IMR-90 (cell line): ENCODE data around the gene C16orf82. TPM values are rescaled to one million over a fixed set of nuclear protein-coding genes. Genes with fewer than 3 reads are reported as not detected.

Experiments
- ATAC-seq: fragments of 200-7000 bp; cut with Tn5 transposase; 2 replicates; pipeline ENCODE4 v1.9.1; 2020; ENCODE audit warnings: low read depth, mild to moderate bottlenecking, moderate library complexity
- BruUV-seq: library from RNA; stranded (reverse); fragments of 400-500 nt; replicated peaks from 2 replicates; lab custom pipeline; 2021; lab: Mats Ljungman, UMichigan
- CTCF ChIA-PET: fragments of 300-600 bp; formaldehyde crosslinking; extraction: SDS; loops from one replicate; lab custom pipeline; 2021; ENCODE audit warnings: antibody characterized with exemption; lab: Yijun Ruan, JAX
- POLR2A ChIA-PET: fragments of 300-600 bp; sonication (Branson Sonifier 250); formaldehyde crosslinking; loops from one replicate; lab custom pipeline; 2022; ENCODE audit warnings: antibody characterized with exemption; ENCODE audit not compliant: unreplicated experiment; lab: Charles Lee
- DNase-seq: peaks from one replicate; pipeline ENCODE4 v3.0.0; 2013
- H2AFZ ChIP-seq: replicated peaks from 2 replicates; pipeline ENCODE3; 2013; ENCODE audit warnings: low read length, mild to moderate bottlenecking; ENCODE audit not compliant: poor library complexity
- H2AK5ac ChIP-seq: 2 replicates; pipeline ENCODE4 v1.6.1; 2013; ENCODE audit warnings: low read depth, low read length, inconsistent platforms
- H2AK9ac ChIP-seq: replicated peaks from 2 replicates; pipeline ENCODE3; 2013; ENCODE audit warnings: mild to moderate bottlenecking, low read depth, low read length, moderate library complexity; ENCODE audit not compliant: poor library complexity
- H2BK120ac ChIP-seq: 2 replicates; pipeline ENCODE4 v1.6.1; 2013; ENCODE audit warnings: low read depth, low read length, inconsistent platforms
- H2BK15ac ChIP-seq: 3 replicates; pipeline ENCODE4 v1.6.1; 2013; ENCODE audit warnings: low read depth, low read length, inconsistent platforms
- H2BK20ac ChIP-seq: 2 replicates; pipeline ENCODE4 v1.6.1; 2013; ENCODE audit warnings: low read depth, mild to moderate bottlenecking, inconsistent platforms, low read length, moderate library complexity
- H2BK5ac ChIP-seq: 2 replicates; pipeline ENCODE4 v1.6.1; 2013; ENCODE audit warnings: mild to moderate bottlenecking, low read depth, low read length, inconsistent platforms; ENCODE audit not compliant: poor library complexity, severe bottlenecking
- H3K14ac ChIP-seq: replicated peaks from 2 replicates; pipeline ENCODE4 v1.6.1; 2013; ENCODE audit warnings: low read depth, low read length, inconsistent platforms
- H3K18ac ChIP-seq: 2 replicates; pipeline ENCODE4 v1.6.1; 2013; ENCODE audit warnings: low read depth, low read length, control low read depth
- H3K23ac ChIP-seq: 2 replicates; pipeline ENCODE4 v1.6.1; 2013; ENCODE audit warnings: low read depth, low read length, inconsistent platforms
- H3K27ac ChIP-seq: 2 replicates; pipeline ENCODE4 v1.5.1; 2013; ENCODE audit warnings: mild to moderate bottlenecking, control low read depth, low read length; ENCODE audit not compliant: insufficient read depth
- H3K27me3 ChIP-seq: 2 replicates; pipeline ENCODE4 v1.6.1; 2013; ENCODE audit warnings: low read length; ENCODE audit not compliant: control insufficient read depth, insufficient read depth
- H3K36me3 ChIP-seq: 2 replicates; pipeline ENCODE4 v1.6.1; 2013; ENCODE audit warnings: low read length, mixed read lengths; ENCODE audit not compliant: control insufficient read depth, insufficient read depth
- H3K4ac ChIP-seq: 2 replicates; pipeline ENCODE4 v1.6.1; 2013; ENCODE audit warnings: low read depth, low read length, inconsistent platforms
- H3K4me1 ChIP-seq: 2 replicates; pipeline ENCODE4 v1.6.1; 2013; ENCODE audit warnings: low read length, mixed read lengths; ENCODE audit not compliant: control insufficient read depth, insufficient read depth
- H3K4me2 ChIP-seq: 2 replicates; pipeline ENCODE4 v1.6.1; 2013; ENCODE audit warnings: low read depth, mild to moderate bottlenecking, control low read depth, low read length, moderate library complexity
- H3K4me3 ChIP-seq: 2 replicates; pipeline ENCODE4 v1.5.1; 2013; ENCODE audit warnings: low read depth, mild to moderate bottlenecking, control low read depth, low read length, moderate library complexity; ENCODE audit not compliant: insufficient read depth
- H3K56ac ChIP-seq: 2 replicates; pipeline ENCODE4 v1.6.1; 2013; ENCODE audit warnings: low read length, inconsistent platforms; ENCODE audit not compliant: insufficient read depth; ENCODE audit errors: extremely low read depth
- H3K79me1 ChIP-seq, 2 experiments: 2 replicates each; pipeline ENCODE4 v1.6.1; 2013; ENCODE audit warnings: low read length in 2 of 2, inconsistent platforms in 1 of 2, low read depth in 1 of 2
- H3K9ac ChIP-seq: 2 replicates; pipeline ENCODE4 v1.6.1; 2013; ENCODE audit warnings: low read depth, low read length, control low read depth
- H3K9me1 ChIP-seq: 2 replicates; pipeline ENCODE4 v1.6.1; 2013; ENCODE audit warnings: low read length, inconsistent platforms; ENCODE audit not compliant: insufficient read depth
- H3K9me3 ChIP-seq: 2 replicates; pipeline ENCODE4 v1.6.1; 2013; ENCODE audit warnings: low read length; ENCODE audit not compliant: control insufficient read depth, insufficient read depth
- H4K20me1 ChIP-seq: 2 replicates; pipeline ENCODE4 v1.6.1; 2013; ENCODE audit warnings: low read length, inconsistent platforms; ENCODE audit not compliant: insufficient read depth
- H4K5ac ChIP-seq: 2 replicates; pipeline ENCODE4 v1.6.1; 2013; ENCODE audit warnings: mild to moderate bottlenecking, low read depth, low read length, control low read depth
- H4K8ac ChIP-seq, 2 experiments: 2 replicates each; pipeline ENCODE4 v1.6.1; 2013; ENCODE audit warnings: low read depth in 2 of 2, low read length in 2 of 2, control low read depth in 1 of 2, inconsistent platforms in 1 of 2
- H4K91ac ChIP-seq: 2 replicates; pipeline ENCODE4 v1.6.1; 2013; ENCODE audit warnings: low read depth, low read length, inconsistent platforms; ENCODE audit not compliant: insufficient read depth
- BHLHE40 ChIP-seq: fragments of 150-350 bp; IDR thresholded peaks from 2 replicates; pipeline ENCODE4 v1.6.1; 2016; ENCODE audit warnings: mild to moderate bottlenecking, low read depth, low read length
- CEBPB ChIP-seq: IDR thresholded peaks from 2 replicates; pipeline ENCODE4 v1.6.1; 2012; ENCODE audit warnings: low read depth, low read length, improper control_type of control experiment
- CHD1 ChIP-seq: IDR thresholded peaks from 2 replicates; pipeline ENCODE4 v1.6.1; 2012; ENCODE audit warnings: low read depth, low read length, improper control_type of control experiment
- FOS ChIP-seq: fragments of 150-350 bp; IDR thresholded peaks from 2 replicates; pipeline ENCODE4 v1.6.1; 2016; ENCODE audit warnings: low read depth, low read length
- MAFK ChIP-seq: IDR thresholded peaks from 2 replicates; pipeline ENCODE4 v1.6.1; 2012; ENCODE audit warnings: low read depth, low read length, improper control_type of control experiment
- MAZ ChIP-seq: IDR thresholded peaks from 2 replicates; pipeline ENCODE4 v1.6.1; 2012; ENCODE audit warnings: low read depth, mild to moderate bottlenecking, low read length, improper control_type of control experiment, moderate library complexity, borderline replicate concordance
- MXI1 ChIP-seq: IDR thresholded peaks from 2 replicates; pipeline ENCODE4 v1.6.1; 2012; ENCODE audit warnings: low read depth, mild to moderate bottlenecking, low read length, moderate library complexity, borderline replicate concordance
- NFE2L2 ChIP-seq: fragments of 150-350 bp; IDR thresholded peaks from 2 replicates; pipeline ENCODE4 v1.6.1; 2016; ENCODE audit warnings: low read depth, mild to moderate bottlenecking, low read length
- POLR2A ChIP-seq: IDR thresholded peaks from 2 replicates; pipeline ENCODE4 v1.6.1; 2012; ENCODE audit warnings: mild to moderate bottlenecking, low read depth, low read length
- RAD21 ChIP-seq: IDR thresholded peaks from 2 replicates; pipeline ENCODE4 v1.6.1; 2012; ENCODE audit warnings: low read length, improper control_type of control experiment
- RCOR1 ChIP-seq: IDR thresholded peaks from 2 replicates; pipeline ENCODE4 v1.6.1; 2012; ENCODE audit warnings: mild to moderate bottlenecking, low read length, improper control_type of control experiment; ENCODE audit not compliant: insufficient replicate concordance
- RFX5 ChIP-seq: IDR thresholded peaks from 2 replicates; pipeline ENCODE4 v1.8.0; 2012; ENCODE audit warnings: low read depth, mild to moderate bottlenecking, low read length, moderate library complexity
- SMC3 ChIP-seq: fragments of 150-350 bp; IDR thresholded peaks from 2 replicates; pipeline ENCODE4 v1.6.1; 2016; ENCODE audit warnings: low read depth, mild to moderate bottlenecking, antibody characterized with exemption, low read length, moderate library complexity
- USF2 ChIP-seq: fragments of 150-350 bp; IDR thresholded peaks from 2 replicates; pipeline ENCODE4 v1.6.1; 2017; ENCODE audit warnings: mild to moderate bottlenecking, antibody characterized with exemption, low read length, low read depth
- WGBS, 2 experiments: methylation state at CpG; one replicate each; pipeline versions ENCODE4 v1.1.5 to v1.1.7; 2013; ENCODE audit warnings: missing lambda C conversion rate in 2 of 2; ENCODE audit not compliant: insufficient read length in 1 of 2; ENCODE audit errors: extremely low coverage in 2 of 2; 5-methylcytosine and 5-hydroxymethylcytosine counted together
- dilution Hi-C: fragments of 300-500 bp; cut with HindIII; formaldehyde crosslinking; loops from one replicate; pipeline ENCODE4 v1.14.3; 2018; ENCODE audit warnings: low sequenced_read_pairs; ENCODE audit not compliant: unreplicated experiment
- in situ Hi-C: fragments of 300-500 bp; cut with MboI; formaldehyde crosslinking; loops from 3 replicates; pipeline ENCODE4 v1.14.3; 2019; ENCODE audit warnings: low sequenced_read_pairs, inconsistent platforms, mixed read lengths
- intact Hi-C: fragments of 100-400 bp; cut with micrococcal nuclease; formaldehyde crosslinking; loops from 2 replicates; pipeline ENCODE4 v1.10.0; 2022
- polyA plus RNA-seq, 3 experiments: library from polyadenylated mRNA; depleted of rRNA; stranded (reverse); fragments of >200 nt; gene quantifications; 2 replicates each; pipeline ENCODE4 v1.2.3, GENCODE V29; 2012; ENCODE audit warnings: low replicate concordance in 1 of 3
- total RNA-seq: library from RNA; depleted of rRNA; stranded (reverse); fragments of >200 nt; gene quantifications from 2 replicates; pipeline ENCODE4 v1.2.3, GENCODE V29; 2012
- TF ChIP-seq, protein P1 (sequence below): fragments of 150-350 bp; IDR thresholded peaks from 2 replicates; pipeline ENCODE4 v1.6.1; 2016; ENCODE audit warnings: low read depth, mild to moderate bottlenecking, low read length, moderate library complexity, borderline replicate concordance
- TF ChIP-seq, protein P2 (sequence below): conservative IDR thresholded peaks from 2 replicates; pipeline ENCODE4 v1.5.1; 2012; ENCODE audit warnings: mild to moderate bottlenecking, low read depth, low read length, improper control_type of control experiment

The C16orf82 gene
- total and polyA plus RNA-seq, 2 of the 4 experiments (the other 2 are of a cell fraction), result not detected

GRCh38 chr16:27053996-27054395, 12.7 kb upstream of the C16orf82 start:
- Histone ChIP-seq H3K9me3 (no peaks in the 10 kb centered on the region), H2AFZ (no peak overlapping the region), H3K36me3 (no peaks in the 10 kb centered on the region), H4K91ac (no peak overlapping the region), H3K4me1 (no peaks in the 10 kb centered on the region), H3K4ac (no peak overlapping the region), H3K18ac (no peak overlapping the region), H3K4me3 (no peak overlapping the region), H3K9ac (no peak overlapping the region), H4K20me1 (no peaks in the 10 kb centered on the region), H3K4me2 (no peak overlapping the region), H3K56ac (no peak overlapping the region), H2BK20ac (no peak overlapping the region), H3K27ac (no peak overlapping the region), H4K5ac (no peak overlapping the region), H3K14ac (no peak overlapping the region), H3K9me1 (no peaks in the 10 kb centered on the region), H3K27me3 (no peaks in the 10 kb centered on the region; the same call in 1 of the 2 replicates), H2BK15ac (no peak overlapping the region), H2AK9ac (no peak overlapping the region), H2BK120ac (no peak overlapping the region), H2AK5ac (no peak overlapping the region), H4K8ac (no peak overlapping the region), H2BK5ac (no peak overlapping the region), H3K23ac (no peak overlapping the region), H3K79me1 (no peaks in the 10 kb centered on the region)
- DNase-seq, result no peak
- BruUV-seq, result no TSS peak
- intact Hi-C loops (no loop called here), dilution Hi-C loops (no loop called here), in situ Hi-C loops (no loop called here)
- POLR2A ChIA-PET, result no interaction called here
- CTCF ChIA-PET, result interaction anchor here (0.7 kb wide), 1 partner anchor 79 kb away, joined by 4 read pairs; no protein-coding TSS in a partner anchor
- TF ChIP-seq USF2 (no peak), POLR2A (no peak), CEBPB (no peak), MAFK (no peak), RAD21 (no peak), MXI1 (no peak), NFE2L2 (no peak), FOS (no peak), SMC3 (no peak), CHD1 (no peak), RFX5 (no peak), RCOR1 (no peak), BHLHE40 (no peak), MAZ (no peak)
- TF ChIP-seq, protein P1, sequence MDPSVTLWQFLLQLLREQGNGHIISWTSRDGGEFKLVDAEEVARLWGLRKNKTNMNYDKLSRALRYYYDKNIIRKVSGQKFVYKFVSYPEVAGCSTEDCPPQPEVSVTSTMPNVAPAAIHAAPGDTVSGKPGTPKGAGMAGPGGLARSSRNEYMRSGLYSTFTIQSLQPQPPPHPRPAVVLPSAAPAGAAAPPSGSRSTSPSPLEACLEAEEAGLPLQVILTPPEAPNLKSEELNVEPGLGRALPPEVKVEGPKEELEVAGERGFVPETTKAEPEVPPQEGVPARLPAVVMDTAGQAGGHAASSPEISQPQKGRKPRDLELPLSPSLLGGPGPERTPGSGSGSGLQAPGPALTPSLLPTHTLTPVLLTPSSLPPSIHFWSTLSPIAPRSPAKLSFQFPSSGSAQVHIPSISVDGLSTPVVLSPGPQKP, result no peak
- TF ChIP-seq, protein P2, sequence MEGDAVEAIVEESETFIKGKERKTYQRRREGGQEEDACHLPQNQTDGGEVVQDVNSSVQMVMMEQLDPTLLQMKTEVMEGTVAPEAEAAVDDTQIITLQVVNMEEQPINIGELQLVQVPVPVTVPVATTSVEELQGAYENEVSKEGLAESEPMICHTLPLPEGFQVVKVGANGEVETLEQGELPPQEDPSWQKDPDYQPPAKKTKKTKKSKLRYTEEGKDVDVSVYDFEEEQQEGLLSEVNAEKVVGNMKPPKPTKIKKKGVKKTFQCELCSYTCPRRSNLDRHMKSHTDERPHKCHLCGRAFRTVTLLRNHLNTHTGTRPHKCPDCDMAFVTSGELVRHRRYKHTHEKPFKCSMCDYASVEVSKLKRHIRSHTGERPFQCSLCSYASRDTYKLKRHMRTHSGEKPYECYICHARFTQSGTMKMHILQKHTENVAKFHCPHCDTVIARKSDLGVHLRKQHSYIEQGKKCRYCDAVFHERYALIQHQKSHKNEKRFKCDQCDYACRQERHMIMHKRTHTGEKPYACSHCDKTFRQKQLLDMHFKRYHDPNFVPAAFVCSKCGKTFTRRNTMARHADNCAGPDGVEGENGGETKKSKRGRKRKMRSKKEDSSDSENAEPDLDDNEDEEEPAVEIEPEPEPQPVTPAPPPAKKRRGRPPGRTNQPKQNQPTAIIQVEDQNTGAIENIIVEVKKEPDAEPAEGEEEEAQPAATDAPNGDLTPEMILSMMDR, result no peak
- 90% methylated on average over 2 of the region's 3 CpGs; no CpG with 5 or more reads in 1 of the 2 experiments for WGBS, 2 experiments
- no peak for ATAC-seq
